Stimulated activated CD8-positive, alpha-beta memory T cell treated with anti-CD3 and anti-CD28 coated beads, Interleukin-7, amount 100 ng/mL, for 4 hours (primary cell): ENCODE measurements around the gene ZFP36.

ENCODE experiments used
- DNase-seq, 2 donors: peaks; one replicate each; pipeline ENCODE4 v3.0.0-alpha.2; 2020; ENCODE audit warnings: low read depth in 2 of 2

Gene ZFP36

DNA sequence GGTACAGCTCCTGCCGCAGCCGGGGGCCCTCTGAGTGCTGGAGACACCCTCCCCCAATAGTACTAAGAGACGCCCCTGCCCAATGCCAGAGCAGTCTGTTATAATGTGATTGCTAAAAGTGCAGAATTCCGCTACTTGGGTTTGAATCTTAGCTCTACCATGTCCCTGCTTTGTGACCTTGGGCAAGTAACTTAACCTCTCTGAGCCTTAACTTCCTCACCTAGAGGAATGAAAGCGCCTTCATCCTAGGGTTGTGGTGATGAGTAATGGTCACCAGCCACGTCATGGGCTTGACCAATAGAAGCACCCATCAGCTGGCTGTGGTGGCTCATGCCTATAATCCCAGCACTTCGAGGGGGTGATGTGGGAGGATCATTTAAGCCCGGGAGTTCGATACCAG lies 12.4 kb downstream of the ZFP36 start:
- DNase-seq = no peak

DNA sequence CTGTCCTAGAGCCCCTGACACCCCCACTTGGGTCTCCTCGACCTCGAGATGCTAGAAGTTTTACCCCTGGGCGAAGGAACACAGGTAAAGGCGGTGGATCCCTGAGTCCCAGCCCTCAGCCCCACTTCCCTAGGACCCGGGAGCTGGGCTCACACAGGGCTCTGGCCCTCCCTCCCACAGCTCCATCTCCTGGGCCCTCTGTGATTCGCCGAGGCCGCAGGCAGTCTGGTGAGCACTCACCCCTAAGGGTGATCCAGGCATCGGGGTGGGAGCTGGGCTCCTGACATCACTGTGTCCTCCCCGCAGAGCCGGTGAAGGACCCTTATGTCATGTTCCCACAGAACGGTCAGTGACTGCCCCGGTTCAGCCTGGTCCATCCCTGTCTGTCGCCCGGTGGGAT lies 14.1 kb downstream of the ZFP36 start:
- no peak for DNase-seq

GRCh38 chr19:39422020-39422419 lies 15.4 kb downstream of the ZFP36 start:
- DNase-seq = no peak

- no peak for DNase-seq
These were observed 16.8 kb downstream of the ZFP36 start for GRCh38 chr19:39423258-39424086.

DNA sequence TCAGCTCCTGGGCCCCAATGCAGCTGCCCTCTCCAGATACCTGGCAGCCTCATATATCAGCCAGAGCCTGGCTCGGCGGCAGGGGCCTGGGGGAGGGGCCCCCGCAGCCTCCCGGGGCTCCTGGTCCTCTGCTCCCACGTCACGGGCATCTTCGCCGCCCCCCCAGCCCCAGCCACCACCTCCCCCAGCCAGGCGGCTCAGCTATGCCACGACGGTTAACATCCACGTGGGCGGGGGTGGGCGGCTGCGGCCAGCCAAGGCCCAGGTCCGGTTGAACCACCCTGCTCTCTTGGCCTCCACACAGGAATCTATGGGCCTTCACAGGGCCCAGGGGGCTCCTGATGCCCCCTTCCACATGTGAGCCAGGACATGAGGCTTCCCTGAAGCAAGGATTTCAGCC lies 18.3 kb downstream of the ZFP36 start:
- DNase-seq = no peak

DNA sequence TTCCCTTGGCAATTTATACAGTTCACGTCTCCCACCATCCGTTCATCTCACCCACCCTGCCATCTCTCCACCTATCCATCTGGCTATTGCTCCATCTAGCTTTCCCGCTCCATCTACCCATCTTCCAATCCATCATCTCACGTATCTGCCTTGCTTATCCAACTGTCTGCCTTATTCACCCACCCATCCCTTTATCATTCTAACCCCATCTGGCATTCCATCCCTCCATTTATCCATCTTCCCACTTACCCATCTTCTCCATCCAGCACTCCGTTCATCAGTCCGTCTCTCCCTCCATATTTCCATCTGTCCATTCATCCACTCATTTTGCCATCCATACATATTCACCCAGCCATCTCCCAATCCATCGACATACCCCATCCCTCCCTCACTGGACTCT lies 19.1 kb downstream of the ZFP36 start:
- no peak for DNase-seq

DNA sequence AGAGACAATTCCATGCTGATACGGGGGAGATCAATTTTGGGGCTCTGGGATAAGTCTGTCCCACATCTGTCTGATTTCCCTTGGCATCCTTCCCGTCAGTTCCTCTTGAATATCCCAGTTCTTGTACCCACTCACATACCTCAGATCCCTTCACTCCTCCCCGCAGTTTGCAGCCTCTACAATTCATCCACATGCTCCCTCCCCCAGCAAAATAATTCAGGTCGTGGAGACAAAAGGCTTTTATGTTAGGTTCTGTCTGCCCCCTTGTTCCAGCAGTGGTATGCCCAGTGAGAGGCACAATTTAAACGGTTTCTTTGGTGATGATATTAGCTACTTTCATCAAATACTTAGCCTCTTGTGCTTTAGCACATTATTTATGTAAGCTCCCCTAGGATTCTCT lies 19.5 kb downstream of the ZFP36 start:
- no peak for DNase-seq

DNA sequence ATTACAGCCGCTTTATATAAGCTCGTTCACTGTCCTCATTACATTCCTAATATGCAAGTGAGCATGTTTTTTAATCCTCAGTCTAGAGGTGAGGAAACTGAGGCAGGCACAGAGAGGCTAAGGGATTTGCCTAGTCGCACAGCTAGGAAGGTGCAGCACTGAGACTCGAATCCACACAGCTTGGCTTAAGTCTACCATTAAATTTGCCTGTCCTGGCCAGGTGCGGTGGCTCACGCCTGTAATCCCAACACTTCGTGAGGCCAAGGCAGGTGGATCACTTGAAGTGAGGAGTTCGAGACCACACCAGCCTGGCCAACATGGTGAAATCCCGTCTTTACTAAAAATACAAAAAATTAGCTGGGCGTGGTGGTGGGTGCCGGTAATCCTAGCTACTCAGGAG lies 21.1 kb downstream of the ZFP36 start:
- no peak for DNase-seq

- no peak for DNase-seq
These were observed 21.9 kb downstream of the ZFP36 start for GRCh38 chr19:39428283-39429112.

- DNase-seq = no peak
These were observed 24.3 kb downstream of the ZFP36 start for GRCh38 chr19:39430675-39431593.

GRCh38 chr19:39432677-39433025 lies 26.0 kb downstream of the ZFP36 start:
- no peak for DNase-seq

DNA sequence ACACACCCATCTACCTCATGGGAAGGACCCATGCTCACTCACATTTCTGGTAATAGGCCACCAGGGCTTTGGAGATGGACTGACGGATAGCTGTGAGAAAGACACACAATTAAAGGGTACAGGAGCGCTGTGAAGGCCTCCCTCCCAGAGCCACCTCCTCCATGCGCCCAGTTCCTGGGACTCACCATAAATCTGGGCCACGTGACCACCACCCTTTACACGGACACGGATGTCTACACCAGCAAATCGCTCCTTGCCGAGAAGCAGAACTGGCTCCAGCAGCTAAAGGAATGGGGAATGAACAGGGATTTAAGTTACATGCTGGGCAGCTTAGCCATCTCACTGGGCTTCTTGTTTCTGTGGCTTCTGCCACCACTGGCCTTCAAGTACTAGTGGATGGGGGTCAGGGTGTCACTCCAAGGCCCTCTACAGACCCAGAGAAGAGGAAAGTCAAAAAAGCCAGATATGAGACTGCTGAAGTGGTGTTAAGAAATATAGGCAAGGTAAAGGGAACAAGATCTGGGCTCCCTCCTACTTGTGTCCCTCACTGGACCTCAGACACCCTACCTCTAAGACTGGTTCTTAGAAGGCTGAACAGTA lies 26.9 kb downstream of the ZFP36 start:
- no peak for DNase-seq

GRCh38 chr19:39434123-39435076 lies 27.8 kb downstream of the ZFP36 start:
- DNase-seq = no peak

DNA sequence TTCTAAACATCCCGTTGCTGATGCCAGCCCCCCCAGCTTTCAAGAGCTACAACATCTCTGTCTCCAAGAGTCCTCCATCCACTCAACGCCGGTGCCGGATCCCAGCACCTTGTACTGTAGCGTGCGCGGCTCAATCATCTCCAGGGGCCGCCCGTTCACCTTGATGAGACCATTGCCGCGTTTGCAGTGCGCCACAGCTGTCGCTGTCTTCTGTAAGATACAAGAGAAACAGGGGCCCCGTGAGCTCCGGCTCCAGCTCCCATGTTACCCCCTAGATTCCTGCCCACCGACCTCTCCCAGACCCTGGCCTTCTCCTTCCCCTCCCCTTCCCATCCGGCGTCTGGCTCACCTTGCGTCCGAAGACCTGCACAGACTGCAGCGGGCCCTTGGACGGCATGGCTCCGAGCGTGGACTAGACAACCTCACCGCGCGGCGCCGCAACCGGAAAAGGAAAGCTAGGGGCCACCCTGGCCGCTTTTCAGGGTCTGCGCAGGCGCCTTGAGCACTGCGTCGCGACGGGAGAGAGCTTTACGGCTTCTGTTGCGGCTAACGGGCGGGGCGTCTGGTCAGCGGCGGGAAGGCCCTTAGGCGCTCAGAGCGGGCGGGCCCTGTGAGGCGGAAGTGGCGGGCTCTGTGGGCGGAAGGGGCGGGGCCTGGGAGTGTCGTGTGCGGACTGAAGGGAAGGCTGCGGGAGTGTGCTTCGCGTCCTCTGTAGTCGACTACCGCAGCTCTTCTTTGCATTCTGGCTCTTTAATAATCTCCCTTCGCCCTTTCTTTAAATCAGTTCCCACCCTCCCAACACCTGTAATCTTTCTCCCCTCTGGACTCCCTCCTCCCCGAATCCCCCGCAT lies 29.1 kb downstream of the ZFP36 start, which contains the start of gene RPS16:
RPS16 (minus strand) TSS at position 451 of the 851 bp plus-strand sequence; CDS start at position 397, 54 bp downstream.
- DNase-seq = peak; percentile 99 to 100

- DNase-seq = no peak
These were observed 29.7 kb downstream of the ZFP36 start for GRCh38 chr19:39436350-39436716.

- DNase-seq = no peak
These were observed 31.8 kb downstream of the ZFP36 start for GRCh38 chr19:39438270-39438934.

- no peak for DNase-seq
These were observed 38.0 kb downstream of the ZFP36 start for GRCh38 chr19:39444598-39445195.
